HEK293 (cell line): ENCODE measurements around the gene MARCHF10.

Experiments
- YY2 ChIP-seq: fragments of 450-650 bp; formaldehyde crosslinking; IDR thresholded peaks from 2 replicates; pipeline ENCODE4 v1.5.1; 2016; ENCODE audit warnings: missing biosample characterization, missing genetic modification characterization
- ZBTB11 ChIP-seq: fragments of 450-650 bp; formaldehyde crosslinking; conservative IDR thresholded peaks from 2 replicates; pipeline ENCODE4 v1.5.1; 2016; ENCODE audit warnings: low read depth, missing biosample characterization, missing genetic modification characterization
- ZNF121 ChIP-seq: fragments of 450-650 bp; formaldehyde crosslinking; IDR thresholded peaks from 2 replicates; pipeline ENCODE4 v1.5.1; 2016; ENCODE audit warnings: missing biosample characterization, missing genetic modification characterization

DNA sequence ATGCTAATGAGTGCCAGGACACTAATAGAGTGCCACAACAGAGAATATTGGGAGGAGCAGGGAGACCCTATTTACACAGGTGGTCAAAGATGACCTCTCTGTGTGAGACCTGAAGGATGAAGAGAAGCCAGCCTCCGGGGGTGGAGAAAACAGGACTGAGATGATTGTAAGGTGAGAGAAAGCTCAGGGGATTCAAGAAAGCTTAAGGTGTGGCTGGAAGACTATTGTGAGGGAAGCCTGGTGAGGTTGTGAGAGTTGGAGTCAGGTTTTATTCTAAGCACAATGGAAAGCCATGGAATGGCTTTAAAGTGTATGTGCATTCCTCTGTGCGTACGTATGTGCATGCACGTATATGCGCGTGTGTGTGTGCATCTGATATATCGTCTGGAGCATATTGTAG is 10.4 kb upstream of the MARCHF10 start:
- no peak for TF ChIP-seq YY2
- TF ChIP-seq ZBTB11 (tag by site-specific recombination) = no peak
- TF ChIP-seq ZNF121 (tag by site-specific recombination) = no peak
